PFSK-1 (cell line): ENCODE measurements around the gene TTBK1.

ENCODE experiments used
- FOXP2 ChIP-seq: optimal IDR thresholded peaks from 2 replicates; pipeline ENCODE3; 2011; ENCODE audit warnings: borderline replicate concordance, control low read depth, inconsistent platforms; ENCODE audit not compliant: insufficient read depth; ENCODE audit errors: extremely low read length, extremely low read depth
- POLR2AphosphoS5 ChIP-seq: IDR thresholded peaks from 2 replicates; pipeline ENCODE4 v1.6.1; 2012; ENCODE audit warnings: low read depth, mild to moderate bottlenecking, control low read depth, low read length, moderate library complexity
- SIN3A ChIP-seq: IDR thresholded peaks from 2 replicates; pipeline ENCODE4 v1.6.1; 2012; ENCODE audit warnings: mild to moderate bottlenecking, low read length, moderate library complexity, borderline replicate concordance; ENCODE audit not compliant: insufficient read depth
- TAF1 ChIP-seq: IDR thresholded peaks from 2 replicates; pipeline ENCODE4 v1.6.1; 2012; ENCODE audit warnings: low read length, control low read depth, borderline replicate concordance; ENCODE audit not compliant: insufficient read depth
- TF ChIP-seq, protein P1 (sequence below), 2 experiments: IDR thresholded peaks; 2 replicates each; pipeline versions ENCODE4 v1.6.1 to v1.8.0; 2011 to 2012; ENCODE audit warnings: low read depth in 2 of 2, low read length in 2 of 2, control low read depth in 1 of 2, inconsistent platforms in 1 of 2, mild to moderate bottlenecking in 1 of 2, moderate library complexity in 1 of 2; ENCODE audit not compliant: insufficient read depth in 1 of 2

The TTBK1 gene

GRCh38 chr6:43297644-43298564, 54.6 kb downstream of the TTBK1 start, which contains the start of gene SLC22A7:
Gene SLC22A7 (plus strand): TSS chr6:43298260. CDS start chr6:43298359, 99 bp downstream.
- TF ChIP-seq, protein P1, sequence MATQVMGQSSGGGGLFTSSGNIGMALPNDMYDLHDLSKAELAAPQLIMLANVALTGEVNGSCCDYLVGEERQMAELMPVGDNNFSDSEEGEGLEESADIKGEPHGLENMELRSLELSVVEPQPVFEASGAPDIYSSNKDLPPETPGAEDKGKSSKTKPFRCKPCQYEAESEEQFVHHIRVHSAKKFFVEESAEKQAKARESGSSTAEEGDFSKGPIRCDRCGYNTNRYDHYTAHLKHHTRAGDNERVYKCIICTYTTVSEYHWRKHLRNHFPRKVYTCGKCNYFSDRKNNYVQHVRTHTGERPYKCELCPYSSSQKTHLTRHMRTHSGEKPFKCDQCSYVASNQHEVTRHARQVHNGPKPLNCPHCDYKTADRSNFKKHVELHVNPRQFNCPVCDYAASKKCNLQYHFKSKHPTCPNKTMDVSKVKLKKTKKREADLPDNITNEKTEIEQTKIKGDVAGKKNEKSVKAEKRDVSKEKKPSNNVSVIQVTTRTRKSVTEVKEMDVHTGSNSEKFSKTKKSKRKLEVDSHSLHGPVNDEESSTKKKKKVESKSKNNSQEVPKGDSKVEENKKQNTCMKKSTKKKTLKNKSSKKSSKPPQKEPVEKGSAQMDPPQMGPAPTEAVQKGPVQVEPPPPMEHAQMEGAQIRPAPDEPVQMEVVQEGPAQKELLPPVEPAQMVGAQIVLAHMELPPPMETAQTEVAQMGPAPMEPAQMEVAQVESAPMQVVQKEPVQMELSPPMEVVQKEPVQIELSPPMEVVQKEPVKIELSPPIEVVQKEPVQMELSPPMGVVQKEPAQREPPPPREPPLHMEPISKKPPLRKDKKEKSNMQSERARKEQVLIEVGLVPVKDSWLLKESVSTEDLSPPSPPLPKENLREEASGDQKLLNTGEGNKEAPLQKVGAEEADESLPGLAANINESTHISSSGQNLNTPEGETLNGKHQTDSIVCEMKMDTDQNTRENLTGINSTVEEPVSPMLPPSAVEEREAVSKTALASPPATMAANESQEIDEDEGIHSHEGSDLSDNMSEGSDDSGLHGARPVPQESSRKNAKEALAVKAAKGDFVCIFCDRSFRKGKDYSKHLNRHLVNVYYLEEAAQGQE (IDR thresholded peaks at IDR 0.05; ENCODE audit: insufficient read depth in 1 of 2, low read depth in 2 of 2, low read length in 2 of 2) = no peak
- TF ChIP-seq FOXP2 (no peak), TAF1 (no peak), POLR2AphosphoS5 (no peak), SIN3A (no peak)

DNA sequence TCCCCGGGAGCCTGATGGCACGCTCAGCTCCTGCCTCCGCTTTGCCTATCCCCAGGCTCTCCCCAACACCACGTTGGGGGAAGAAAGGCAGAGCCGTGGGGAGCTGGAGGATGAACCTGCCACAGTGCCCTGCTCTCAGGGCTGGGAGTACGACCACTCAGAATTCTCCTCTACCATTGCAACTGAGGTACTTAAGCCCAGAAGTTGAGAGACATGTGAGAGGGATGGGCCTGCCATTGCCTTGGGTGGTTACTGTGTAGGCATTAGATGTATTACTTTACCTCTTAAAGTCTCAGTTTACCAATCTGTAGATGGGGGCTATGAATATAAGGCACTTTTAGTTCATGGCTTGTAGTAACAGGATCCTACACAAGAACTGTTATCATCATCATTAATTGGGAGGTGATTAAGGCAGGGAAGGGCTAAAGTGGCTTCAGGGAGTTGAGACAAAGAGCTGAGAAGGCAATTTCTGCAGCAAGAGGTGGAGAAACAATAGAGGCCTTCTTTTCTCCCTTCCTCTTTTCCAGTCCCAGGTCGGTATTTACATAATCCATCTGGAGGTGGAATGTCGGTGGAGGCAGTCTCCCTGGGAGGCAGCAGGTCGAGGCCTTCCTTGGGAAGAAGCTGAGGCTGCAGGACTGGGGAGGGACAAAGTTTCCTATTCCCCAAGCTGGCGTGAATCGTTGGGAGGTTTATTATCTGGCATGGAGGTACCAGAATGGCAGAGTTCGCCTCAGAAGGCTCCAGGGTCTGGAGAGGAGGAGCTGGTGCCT, 55.5 kb downstream of the TTBK1 start:
- TF ChIP-seq SIN3A (no peak), POLR2AphosphoS5 (no peak), FOXP2 (no peak), TAF1 (no peak)
- TF ChIP-seq, protein P1 (IDR thresholded peaks at IDR 0.05; ENCODE audit: insufficient read depth in 1 of 2, low read depth in 2 of 2, low read length in 2 of 2) = no peak

DNA sequence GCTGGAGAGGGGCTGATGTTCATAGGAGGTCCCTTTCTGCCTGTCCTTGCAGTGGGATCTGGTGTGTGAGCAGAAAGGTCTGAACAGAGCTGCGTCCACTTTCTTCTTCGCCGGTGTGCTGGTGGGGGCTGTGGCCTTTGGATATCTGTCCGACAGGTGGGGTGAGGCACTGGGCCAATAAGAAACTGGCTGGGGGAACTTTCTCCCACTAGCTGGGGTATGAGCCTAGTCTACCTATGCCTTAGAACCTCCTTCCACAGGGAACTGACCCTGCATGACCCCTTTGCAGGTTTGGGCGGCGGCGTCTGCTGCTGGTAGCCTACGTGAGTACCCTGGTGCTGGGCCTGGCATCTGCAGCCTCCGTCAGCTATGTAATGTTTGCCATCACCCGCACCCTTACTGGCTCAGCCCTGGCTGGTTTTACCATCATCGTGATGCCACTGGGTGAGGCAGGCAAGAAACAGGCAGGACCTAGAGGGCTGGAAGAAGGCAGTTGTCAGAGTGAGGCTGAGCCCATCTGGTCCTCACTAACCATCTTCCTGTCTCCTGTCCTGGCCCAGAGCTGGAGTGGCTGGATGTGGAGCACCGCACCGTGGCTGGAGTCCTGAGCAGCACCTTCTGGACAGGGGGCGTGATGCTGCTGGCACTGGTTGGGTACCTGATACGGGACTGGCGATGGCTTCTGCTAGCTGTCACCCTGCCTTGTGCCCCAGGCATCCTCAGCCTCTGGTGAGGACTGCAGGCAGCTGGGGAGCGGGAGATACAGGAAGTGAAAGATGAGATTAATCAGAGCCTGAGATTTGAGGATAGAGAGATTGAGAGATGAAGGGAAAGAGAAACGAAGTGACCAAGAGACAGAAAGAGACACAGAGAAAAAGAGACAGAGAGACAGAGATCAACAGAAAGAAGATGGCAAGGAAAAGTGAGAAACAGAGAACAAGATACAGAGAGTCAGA, 56.3 kb downstream of the TTBK1 start:
- TF ChIP-seq FOXP2 (no peak), TAF1 (no peak), POLR2AphosphoS5 (no peak), SIN3A (no peak)
- TF ChIP-seq, protein P1 (IDR thresholded peaks at IDR 0.05; ENCODE audit: insufficient read depth in 1 of 2, low read depth in 2 of 2, low read length in 2 of 2) = no peak

DNA sequence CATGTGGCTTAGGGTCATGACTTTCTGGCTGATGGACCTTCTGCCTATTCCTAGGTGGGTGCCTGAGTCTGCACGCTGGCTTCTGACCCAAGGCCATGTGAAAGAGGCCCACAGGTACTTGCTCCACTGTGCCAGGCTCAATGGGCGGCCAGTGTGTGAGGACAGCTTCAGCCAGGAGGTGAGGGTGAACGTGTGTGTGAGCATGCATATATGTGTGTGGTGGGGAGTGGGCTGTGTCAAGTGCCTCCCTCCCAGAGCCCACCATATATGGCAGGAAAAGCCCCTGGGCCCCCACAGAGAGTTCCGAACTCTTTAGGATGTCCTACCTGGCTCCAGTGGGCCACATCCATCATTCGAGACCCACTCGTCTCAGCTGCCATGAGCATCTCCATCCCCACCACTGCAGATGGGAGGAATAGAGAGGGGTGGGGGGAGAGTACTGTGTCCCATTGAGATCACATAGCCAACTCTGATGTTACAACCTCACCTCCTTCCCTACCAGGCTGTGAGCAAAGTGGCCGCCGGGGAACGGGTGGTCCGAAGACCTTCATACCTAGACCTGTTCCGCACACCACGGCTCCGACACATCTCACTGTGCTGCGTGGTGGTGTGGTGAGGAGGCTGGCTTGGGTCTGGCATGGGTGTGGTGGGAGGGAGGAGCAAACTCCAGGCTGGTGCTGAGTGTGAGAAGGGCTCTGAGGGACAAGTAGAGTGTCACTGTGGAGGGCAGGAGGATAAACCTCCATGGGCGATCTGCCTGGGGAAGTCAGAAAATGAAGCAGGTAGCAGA, 58.0 kb downstream of the TTBK1 start:
- TF ChIP-seq SIN3A = no peak
- no peak for TF ChIP-seq POLR2AphosphoS5
- no peak for TF ChIP-seq TAF1
- TF ChIP-seq FOXP2 = no peak
- TF ChIP-seq, protein P1 (IDR thresholded peaks at IDR 0.05; ENCODE audit: insufficient read depth in 1 of 2, low read depth in 2 of 2, low read length in 2 of 2) = no peak
